Activated naive CD4-positive, alpha-beta T cell treated with anti-CD3 and anti-CD28 coated beads for 36 hours (primary cell): ENCODE data around the gene SLCO1B1. TPM values are rescaled to one million over a fixed set of nuclear protein-coding genes. Genes with fewer than 3 reads are reported as not detected.
"Not testable (repeated sequence)": the region's sequence is repeated elsewhere in the genome, so short reads cannot be mapped to it uniquely, and the experiment has no call there.

Source experiments
- CTCF ChIA-PET: fragments of 350-600 bp; sonication (Branson Sonifier 250); formaldehyde crosslinking; loops from one replicate; lab custom pipeline; 2021; ENCODE audit warnings: antibody characterized with exemption; lab: Charles Lee
- DNase-seq: peaks from one replicate; pipeline ENCODE4 v3.0.0-alpha.2; 2020
- H3K27ac Mint-ChIP-seq: one replicate; pipeline ENCODE4 v1.8.0; 2021; ENCODE audit warnings: mild to moderate bottlenecking, mixed read lengths
- H3K27me3 Mint-ChIP-seq: one replicate; pipeline ENCODE4 v1.8.0; 2021; ENCODE audit warnings: low read depth, mixed read lengths
- H3K36me3 Mint-ChIP-seq: one replicate; pipeline ENCODE4 v1.8.0; 2021; ENCODE audit warnings: low read depth, mixed read lengths
- H3K4me1 Mint-ChIP-seq: one replicate; pipeline ENCODE4 v1.8.0; 2021; ENCODE audit warnings: low read depth, mixed read lengths
- H3K4me3 Mint-ChIP-seq: one replicate; pipeline ENCODE4 v1.8.0; 2021; ENCODE audit warnings: mild to moderate bottlenecking, moderate library complexity, mixed read lengths
- H3K9me3 Mint-ChIP-seq: one replicate; pipeline ENCODE4 v1.8.0; 2021; ENCODE audit warnings: mixed read lengths
- intact Hi-C: fragments of 100-400 bp; cut with micrococcal nuclease; formaldehyde crosslinking; loops from one replicate; pipeline ENCODE4 v1.15.1; 2023
- total RNA-seq, 2 experiments: library from RNA; stranded (reverse); gene quantifications; one replicate each; pipeline ENCODE4 v1.2.3, GENCODE V29; 2021

SLCO1B1 gene
- total RNA-seq, result not detected

GRCh38 chr12:21130998-21131397 is at the start of gene SLCO1B1:
TSS of gene SLCO1B1 (plus strand) at chr12:21131194. CDS start at chr12:21141575, 10,381 bp downstream.
- Mint-ChIP-seq H3K27me3 (no peaks in the 10 kb centered on the region), H3K4me1 (no peaks in the 10 kb centered on the region), H3K27ac (no peak within 1 kb of the TSS), H3K9me3 (peaks cover 3% of the 10 kb centered on the region), H3K4me3 (no peak within 1 kb of the TSS), H3K36me3 (no peaks in the 10 kb centered on the region)
- CTCF ChIA-PET, result no interaction called here
- intact Hi-C loops, result no loop called here
- no peak for DNase-seq

- H3K27me3 Mint-ChIP-seq, H3K4me3 Mint-ChIP-seq, DNase-seq, CTCF ChIA-PET, H3K36me3 Mint-ChIP-seq, H3K4me1 Mint-ChIP-seq, H3K27ac Mint-ChIP-seq, intact Hi-C loops, H3K9me3 Mint-ChIP-seq: not testable (repeated sequence)
These were observed 46.2 kb upstream of the SLCO1B1 start for GRCh38 chr12:21084753-21085152.

GRCh38 chr12:21111732-21112131 is 19.3 kb upstream of the SLCO1B1 start:
- Mint-ChIP-seq H3K9me3 (no peaks in the 10 kb centered on the region), H3K4me3 (no peak overlapping the region), H3K36me3 (no peaks in the 10 kb centered on the region), H3K4me1 (no peaks in the 10 kb centered on the region), H3K27me3 (no peaks in the 10 kb centered on the region), H3K27ac (no peak overlapping the region)
- CTCF ChIA-PET, result no interaction called here
- DNase-seq, result no peak
- intact Hi-C loops, result no loop called here

- Mint-ChIP-seq H3K27ac (no peak overlapping the region), H3K4me3 (no peak overlapping the region), H3K36me3 (no peaks in the 10 kb centered on the region), H3K27me3 (no peaks in the 10 kb centered on the region), H3K9me3 (peaks cover 1% of the 10 kb centered on the region), H3K4me1 (no peaks in the 10 kb centered on the region)
- DNase-seq, result no peak
- CTCF ChIA-PET, result no interaction called here
- intact Hi-C loops, result no loop called here
These were observed 17.7 kb upstream of the SLCO1B1 start for GRCh38 chr12:21113266-21113665.

- CTCF ChIA-PET, result no interaction called here
- no peak overlapping the region for H3K27ac Mint-ChIP-seq
- intact Hi-C loops, result no loop called here
- no peaks in the 10 kb centered on the region for H3K4me1 Mint-ChIP-seq
- no peaks in the 10 kb centered on the region for H3K27me3 Mint-ChIP-seq
- H3K4me3 Mint-ChIP-seq, result no peak overlapping the region
- peaks cover 2% of the 10 kb centered on the region for H3K9me3 Mint-ChIP-seq
- no peaks in the 10 kb centered on the region for H3K36me3 Mint-ChIP-seq
- no peak for DNase-seq
These were observed 13.0 kb upstream of the SLCO1B1 start for GRCh38 chr12:21117995-21118394.

GRCh38 chr12:21118760-21119159 is 12.2 kb upstream of the SLCO1B1 start:
- no peaks in the 10 kb centered on the region for H3K27me3 Mint-ChIP-seq
- peaks cover 2% of the 10 kb centered on the region for H3K9me3 Mint-ChIP-seq
- H3K4me1 Mint-ChIP-seq, result no peaks in the 10 kb centered on the region
- H3K36me3 Mint-ChIP-seq, result no peaks in the 10 kb centered on the region
- H3K27ac Mint-ChIP-seq, result no peak overlapping the region
- no peak for DNase-seq
- H3K4me3 Mint-ChIP-seq, result no peak overlapping the region
- CTCF ChIA-PET, result no interaction called here
- intact Hi-C loops, result no loop called here

- no peaks in the 10 kb centered on the region for H3K27me3 Mint-ChIP-seq
- intact Hi-C loops, result no loop called here
- no peak for DNase-seq
- H3K27ac Mint-ChIP-seq, result no peak overlapping the region
- H3K4me1 Mint-ChIP-seq, result no peaks in the 10 kb centered on the region
- H3K36me3 Mint-ChIP-seq, result no peaks in the 10 kb centered on the region
- H3K4me3 Mint-ChIP-seq, result no peak overlapping the region
- CTCF ChIA-PET, result no interaction called here
- peaks cover 3% of the 10 kb centered on the region for H3K9me3 Mint-ChIP-seq
These were observed 1.6 kb upstream of the SLCO1B1 start for GRCh38 chr12:21129351-21129750.

- intact Hi-C loops, result no loop called here
- Mint-ChIP-seq H3K27ac (no peak overlapping the region), H3K27me3 (no peaks in the 10 kb centered on the region), H3K9me3 (peaks cover 3% of the 10 kb centered on the region), H3K36me3 (no peaks in the 10 kb centered on the region), H3K4me1 (no peaks in the 10 kb centered on the region), H3K4me3 (no peak overlapping the region)
- no peak for DNase-seq
- CTCF ChIA-PET, result no interaction called here
These were observed 1.1 kb upstream of the SLCO1B1 start for GRCh38 chr12:21129906-21130305.

GRCh38 chr12:21137318-21137999 is 6.5 kb downstream of the SLCO1B1 start:
- intact Hi-C loops, H3K9me3 Mint-ChIP-seq, H3K4me3 Mint-ChIP-seq, H3K4me1 Mint-ChIP-seq, H3K27ac Mint-ChIP-seq, CTCF ChIA-PET, H3K36me3 Mint-ChIP-seq, H3K27me3 Mint-ChIP-seq, DNase-seq: not testable (repeated sequence)

GRCh38 chr12:21138016-21138415 is 7.0 kb downstream of the SLCO1B1 start:
- no peaks in the 10 kb centered on the region for H3K4me1 Mint-ChIP-seq
- DNase-seq, result no peak
- intact Hi-C loops, result no loop called here
- no peaks in the 10 kb centered on the region for H3K27me3 Mint-ChIP-seq
- no peak overlapping the region for H3K27ac Mint-ChIP-seq
- CTCF ChIA-PET, result no interaction called here
- no peaks in the 10 kb centered on the region for H3K9me3 Mint-ChIP-seq
- H3K36me3 Mint-ChIP-seq, result no peaks in the 10 kb centered on the region
- H3K4me3 Mint-ChIP-seq, result no peak overlapping the region

GRCh38 chr12:21144309-21144708 is 13.3 kb downstream of the SLCO1B1 start:
- H3K4me1 Mint-ChIP-seq, result no peaks in the 10 kb centered on the region
- H3K9me3 Mint-ChIP-seq, result peaks cover 5% of the 10 kb centered on the region
- H3K36me3 Mint-ChIP-seq, result no peaks in the 10 kb centered on the region
- CTCF ChIA-PET, result no interaction called here
- no peak overlapping the region for H3K27ac Mint-ChIP-seq
- H3K27me3 Mint-ChIP-seq, result no peaks in the 10 kb centered on the region
- intact Hi-C loops, result no loop called here
- no peak for DNase-seq
- H3K4me3 Mint-ChIP-seq, result no peak overlapping the region

- H3K27me3 Mint-ChIP-seq, H3K4me3 Mint-ChIP-seq, intact Hi-C loops, DNase-seq, H3K4me1 Mint-ChIP-seq, H3K27ac Mint-ChIP-seq, H3K9me3 Mint-ChIP-seq, H3K36me3 Mint-ChIP-seq: not testable (repeated sequence)
- CTCF ChIA-PET, result interaction anchor here (1.0 kb wide), 1 partner anchor 9 kb away, joined by 3 read pairs; no protein-coding TSS in a partner anchor
These were observed 18.9 kb downstream of the SLCO1B1 start for GRCh38 chr12:21149861-21150260.

- Mint-ChIP-seq H3K36me3 (no peaks in the 10 kb centered on the region), H3K4me3 (no peak overlapping the region), H3K4me1 (no peaks in the 10 kb centered on the region), H3K9me3 (peaks cover 3% of the 10 kb centered on the region), H3K27me3 (no peaks in the 10 kb centered on the region), H3K27ac (no peak overlapping the region)
- no peak for DNase-seq
- intact Hi-C loops, result no loop called here
- CTCF ChIA-PET, result no interaction called here
These were observed 20.2 kb downstream of the SLCO1B1 start for GRCh38 chr12:21151184-21151583.
